ENCODE results near the gene PKLR.
"Not testable (repeated sequence)": the region's sequence is repeated elsewhere in the genome, so short reads cannot be mapped to it uniquely, and the experiment has no call there.

Gene PKLR

GRCh38 chr1:155301342-155301841 lies at the start of gene PKLR:
Gene PKLR, minus strand, starts transcription at chr1:155301438. Its CDS starts 43 bp downstream, at chr1:155301395.
- DNase-seq, result no peak

- no peak for DNase-seq
These were observed 41.6 kb upstream of the PKLR start for GRCh38 chr1:155342842-155343241.

- no peak for DNase-seq
These were observed 38.4 kb upstream of the PKLR start for GRCh38 chr1:155339515-155340097.

GRCh38 chr1:155334962-155335361 lies 33.7 kb upstream of the PKLR start:
- DNase-seq, result no peak

GRCh38 chr1:155329980-155330598 lies 28.9 kb upstream of the PKLR start:
- DNase-seq, result no peak

- not testable (repeated sequence) for DNase-seq
These were observed 27.6 kb upstream of the PKLR start for GRCh38 chr1:155328856-155329255.

GRCh38 chr1:155327981-155328380 lies 26.7 kb upstream of the PKLR start:
- no peak for DNase-seq

- no peak for DNase-seq
These were observed 25.4 kb upstream of the PKLR start for GRCh38 chr1:155326631-155327037.

GRCh38 chr1:155326020-155326526 lies 24.8 kb upstream of the PKLR start:
- no peak for DNase-seq

- no peak for DNase-seq
These were observed 24.3 kb upstream of the PKLR start for GRCh38 chr1:155325603-155325893.

GRCh38 chr1:155324717-155325602 lies 23.7 kb upstream of the PKLR start:
- peak; percentile 61 for DNase-seq

GRCh38 chr1:155324037-155324716 lies 22.9 kb upstream of the PKLR start:
- peak; percentile 97 for DNase-seq

- DNase-seq, result peak; percentile 95
These were observed 22.4 kb upstream of the PKLR start for GRCh38 chr1:155323729-155324036.

GRCh38 chr1:155322953-155323728 lies 21.9 kb upstream of the PKLR start:
- DNase-seq, result peak; percentile 95

GRCh38 chr1:155322571-155322952 lies 21.3 kb upstream of the PKLR start:
- DNase-seq, result no peak

GRCh38 chr1:155321639-155322503 lies 20.6 kb upstream of the PKLR start:
- DNase-seq, result peak; percentile 42

GRCh38 chr1:155320661-155321617 lies 19.7 kb upstream of the PKLR start, which contains the start of gene RUSC1:
Gene RUSC1, plus strand, starts transcription at chr1:155320894. Its CDS starts 880 bp downstream, at chr1:155321774.
- peak; percentile 88 for DNase-seq

GRCh38 chr1:155320252-155320651 lies 19.0 kb upstream of the PKLR start:
- DNase-seq, result no peak

- no peak for DNase-seq
These were observed 18.3 kb upstream of the PKLR start for GRCh38 chr1:155319536-155319935.

GRCh38 chr1:155318082-155318481 lies 16.8 kb upstream of the PKLR start:
- DNase-seq, result no peak
